Measurements from ENCODE around the gene FAM120B.
A peak's percentile ranks its signal among the peaks of the same experiment; 100 is the strongest.

The FAM120B gene

GRCh38 chr6:170435766-170436165, 129.2 kb downstream of the FAM120B start:
- Histone ChIP-seq H3K4me1 (ENCODE audit: control insufficient read depth in 5 of 5, insufficient read depth in 5 of 5, low read length in 5 of 5) (peaks cover 4 to 8% (median 5%) of the 10 kb centered on the region in 5 donors), H3K4me3 (ENCODE audit: low read depth in 1 of 5, low read length in 5 of 5) (no peak overlapping the region), H3K36me3 (ENCODE audit: control insufficient read depth in 5 of 5, insufficient read depth in 5 of 5, low read length in 5 of 5) (no peaks in the 10 kb centered on the region), H3K27me3 (ENCODE audit: control insufficient read depth in 5 of 5, insufficient read depth in 4 of 5, low read length in 5 of 5) (peaks cover 3 to 23% (median 12%) of the 10 kb centered on the region in 5 donors), H3K9ac (ENCODE audit: low read length in 5 of 5) (no peak overlapping the region), H3K27ac (ENCODE audit: low read depth, low read length) (no peak overlapping the region), H3K9me3 (ENCODE audit: control insufficient read depth in 5 of 5, low read length in 5 of 5) (peaks cover 0 to 12% (median 6%) of the 10 kb centered on the region in 5 donors)

- Histone ChIP-seq H3K27ac (ENCODE audit: low read depth, low read length) (no peak overlapping the region), H3K9me3 (ENCODE audit: control insufficient read depth in 5 of 5, low read length in 5 of 5) (peaks cover 0 to 12% (median 6%) of the 10 kb centered on the region in 5 donors), H3K9ac (ENCODE audit: low read length in 5 of 5) (no peak overlapping the region), H3K4me3 (ENCODE audit: low read depth in 1 of 5, low read length in 5 of 5) (no peak overlapping the region), H3K27me3 (ENCODE audit: control insufficient read depth in 5 of 5, insufficient read depth in 4 of 5, low read length in 5 of 5) (peaks cover 3 to 23% (median 12%) of the 10 kb centered on the region in 5 donors), H3K36me3 (ENCODE audit: control insufficient read depth in 5 of 5, insufficient read depth in 5 of 5, low read length in 5 of 5) (no peaks in the 10 kb centered on the region), H3K4me1 (ENCODE audit: control insufficient read depth in 5 of 5, insufficient read depth in 5 of 5, low read length in 5 of 5) (peaks cover 4 to 8% (median 5%) of the 10 kb centered on the region in 5 donors)
Observed at GRCh38 chr6:170436209-170436809, 129.8 kb downstream of the FAM120B start.

GRCh38 chr6:170437719-170438401, 131.3 kb downstream of the FAM120B start:
- no peak overlapping the region for H3K27ac ChIP-seq (ENCODE audit: low read depth, low read length)

GRCh38 chr6:170438402-170438753, 131.8 kb downstream of the FAM120B start:
- Histone ChIP-seq H3K36me3 (ENCODE audit: control insufficient read depth in 5 of 5, insufficient read depth in 5 of 5, low read length in 5 of 5) (no peaks in the 10 kb centered on the region), H3K9me3 (ENCODE audit: control insufficient read depth in 5 of 5, low read length in 5 of 5) (peaks cover 0 to 12% (median 6%) of the 10 kb centered on the region in 5 donors), H3K9ac (ENCODE audit: low read length in 5 of 5) (peak overlapping the region in 2 of 5 donors; percentile 41 to 42), H3K4me3 (ENCODE audit: low read depth in 1 of 5, low read length in 5 of 5) (peak overlapping the region in 4 of 5 donors; percentile 1 to 56 (median 49)), H3K27me3 (ENCODE audit: control insufficient read depth in 5 of 5, insufficient read depth in 4 of 5, low read length in 5 of 5) (peaks cover 3 to 22% (median 11%) of the 10 kb centered on the region in 5 donors), H3K4me1 (ENCODE audit: control insufficient read depth in 5 of 5, insufficient read depth in 5 of 5, low read length in 5 of 5) (peaks cover 4 to 8% (median 5%) of the 10 kb centered on the region in 5 donors), H3K27ac (ENCODE audit: low read depth, low read length) (no peak overlapping the region)

More at GRCh38 chr6:170437719-170438401, 131.3 kb downstream of the FAM120B start:
- Histone ChIP-seq H3K9ac (ENCODE audit: low read length in 5 of 5) (peak overlapping the region in 2 of 5 donors; percentile 41 to 42), H3K27me3 (ENCODE audit: control insufficient read depth in 5 of 5, insufficient read depth in 4 of 5, low read length in 5 of 5) (peaks cover 3 to 23% (median 12%) of the 10 kb centered on the region in 5 donors), H3K4me3 (ENCODE audit: low read depth in 1 of 5, low read length in 5 of 5) (peak overlapping the region in 4 of 5 donors; percentile 1 to 56 (median 49)), H3K36me3 (ENCODE audit: control insufficient read depth in 5 of 5, insufficient read depth in 5 of 5, low read length in 5 of 5) (no peaks in the 10 kb centered on the region), H3K4me1 (ENCODE audit: control insufficient read depth in 5 of 5, insufficient read depth in 5 of 5, low read length in 5 of 5) (peaks cover 4 to 8% (median 5%) of the 10 kb centered on the region in 5 donors), H3K9me3 (ENCODE audit: control insufficient read depth in 5 of 5, low read length in 5 of 5) (peaks cover 0 to 12% (median 6%) of the 10 kb centered on the region in 5 donors)

GRCh38 chr6:170438861-170439260, 132.3 kb downstream of the FAM120B start:
- H3K4me3 ChIP-seq (ENCODE audit: low read depth in 1 of 5, low read length in 5 of 5), result no peak overlapping the region
- peaks cover 0 to 12% (median 6%) of the 10 kb centered on the region in 5 donors for H3K9me3 ChIP-seq (ENCODE audit: control insufficient read depth in 5 of 5, low read length in 5 of 5)

GRCh38 chr6:170439366-170440361, 133.1 kb downstream of the FAM120B start:
- H3K4me3 ChIP-seq (ENCODE audit: low read depth in 1 of 5, low read length in 5 of 5), result no peak overlapping the region
- H3K27me3 ChIP-seq (ENCODE audit: control insufficient read depth in 5 of 5, insufficient read depth in 4 of 5, low read length in 5 of 5), result peaks cover 0 to 12% (median 4%) of the 10 kb centered on the region in 5 donors
- no peak overlapping the region for H3K9ac ChIP-seq (ENCODE audit: low read length in 5 of 5)
- peaks cover 0 to 12% (median 6%) of the 10 kb centered on the region in 5 donors for H3K9me3 ChIP-seq (ENCODE audit: control insufficient read depth in 5 of 5, low read length in 5 of 5)
- H3K27ac ChIP-seq (ENCODE audit: low read depth, low read length), result no peak overlapping the region
- H3K4me1 ChIP-seq (ENCODE audit: control insufficient read depth in 5 of 5, insufficient read depth in 5 of 5, low read length in 5 of 5), result peaks cover 4 to 8% (median 5%) of the 10 kb centered on the region in 5 donors
- H3K36me3 ChIP-seq (ENCODE audit: control insufficient read depth in 5 of 5, insufficient read depth in 5 of 5, low read length in 5 of 5), result no peaks in the 10 kb centered on the region

More at GRCh38 chr6:170438861-170439260, 132.3 kb downstream of the FAM120B start:
- Histone ChIP-seq H3K27me3 (ENCODE audit: control insufficient read depth in 5 of 5, insufficient read depth in 4 of 5, low read length in 5 of 5) (peaks cover 3 to 20% (median 6%) of the 10 kb centered on the region in 5 donors), H3K4me1 (ENCODE audit: control insufficient read depth in 5 of 5, insufficient read depth in 5 of 5, low read length in 5 of 5) (peaks cover 4 to 8% (median 5%) of the 10 kb centered on the region in 5 donors), H3K27ac (ENCODE audit: low read depth, low read length) (no peak overlapping the region), H3K36me3 (ENCODE audit: control insufficient read depth in 5 of 5, insufficient read depth in 5 of 5, low read length in 5 of 5) (no peaks in the 10 kb centered on the region), H3K9ac (ENCODE audit: low read length in 5 of 5) (no peak overlapping the region)

- H3K36me3 ChIP-seq (ENCODE audit: control insufficient read depth in 5 of 5, insufficient read depth in 5 of 5, low read length in 5 of 5), result no peaks in the 10 kb centered on the region
- H3K27ac ChIP-seq (ENCODE audit: low read depth, low read length), result no peak overlapping the region
- H3K9ac ChIP-seq (ENCODE audit: low read length in 5 of 5), result no peak overlapping the region
- no peak overlapping the region for H3K4me3 ChIP-seq (ENCODE audit: low read depth in 1 of 5, low read length in 5 of 5)
- peaks cover 0 to 12% (median 6%) of the 10 kb centered on the region in 5 donors for H3K9me3 ChIP-seq (ENCODE audit: control insufficient read depth in 5 of 5, low read length in 5 of 5)
- H3K27me3 ChIP-seq (ENCODE audit: control insufficient read depth in 5 of 5, insufficient read depth in 4 of 5, low read length in 5 of 5), result peaks cover 0 to 10% (median 4%) of the 10 kb centered on the region in 5 donors
- H3K4me1 ChIP-seq (ENCODE audit: control insufficient read depth in 5 of 5, insufficient read depth in 5 of 5, low read length in 5 of 5), result peaks cover 3 to 8% (median 5%) of the 10 kb centered on the region in 5 donors
Observed at GRCh38 chr6:170440437-170440836, 133.9 kb downstream of the FAM120B start.

GRCh38 chr6:170441316-170441715, 134.8 kb downstream of the FAM120B start:
- Histone ChIP-seq H3K4me3 (ENCODE audit: low read depth in 1 of 5, low read length in 5 of 5) (no peak overlapping the region), H3K27me3 (ENCODE audit: control insufficient read depth in 5 of 5, insufficient read depth in 4 of 5, low read length in 5 of 5) (peaks cover 0 to 10% (median 4%) of the 10 kb centered on the region in 5 donors), H3K36me3 (ENCODE audit: control insufficient read depth in 5 of 5, insufficient read depth in 5 of 5, low read length in 5 of 5) (no peaks in the 10 kb centered on the region), H3K4me1 (ENCODE audit: control insufficient read depth in 5 of 5, insufficient read depth in 5 of 5, low read length in 5 of 5) (peaks cover 3 to 8% (median 5%) of the 10 kb centered on the region in 5 donors), H3K9ac (ENCODE audit: low read length in 5 of 5) (no peak overlapping the region), H3K9me3 (ENCODE audit: control insufficient read depth in 5 of 5, low read length in 5 of 5) (peaks cover 0 to 7% (median 4%) of the 10 kb centered on the region in 5 donors), H3K27ac (ENCODE audit: low read depth, low read length) (no peak overlapping the region)

GRCh38 chr6:170442596-170442995, 136.0 kb downstream of the FAM120B start:
- H3K4me1 ChIP-seq (ENCODE audit: control insufficient read depth in 5 of 5, insufficient read depth in 5 of 5, low read length in 5 of 5), result peaks cover 3 to 8% (median 5%) of the 10 kb centered on the region in 5 donors
- H3K9me3 ChIP-seq (ENCODE audit: control insufficient read depth in 5 of 5, low read length in 5 of 5), result peaks cover 0 to 5% (median 0%) of the 10 kb centered on the region in 5 donors
- H3K27me3 ChIP-seq (ENCODE audit: control insufficient read depth in 5 of 5, insufficient read depth in 4 of 5, low read length in 5 of 5), result peaks cover 4 to 10% (median 4%) of the 10 kb centered on the region in 5 donors
- H3K9ac ChIP-seq (ENCODE audit: low read length in 5 of 5), result no peak overlapping the region
- no peak overlapping the region for H3K4me3 ChIP-seq (ENCODE audit: low read depth in 1 of 5, low read length in 5 of 5)
- no peak overlapping the region for H3K27ac ChIP-seq (ENCODE audit: low read depth, low read length)
- no peaks in the 10 kb centered on the region for H3K36me3 ChIP-seq (ENCODE audit: control insufficient read depth in 5 of 5, insufficient read depth in 5 of 5, low read length in 5 of 5)

Measured in subcutaneous abdominal adipose tissue (tissue), 5 donors.